GM06990 (cell line): ENCODE results near the gene ADAMTS2.

Experiments used
- DNase-seq: peaks from one replicate; pipeline ENCODE4 v3.0.0-alpha.2; 2011; ENCODE audit not compliant: insufficient read length; ENCODE audit errors: extremely low read depth
- H3K27me3 ChIP-seq: replicated peaks from 2 replicates; pipeline ENCODE4 v1.6.0; 2011; ENCODE audit warnings: low read length; ENCODE audit not compliant: control insufficient read depth, insufficient read depth
- H3K36me3 ChIP-seq: 2 replicates; pipeline ENCODE4 v1.5.1; 2011; ENCODE audit warnings: low read length; ENCODE audit not compliant: control insufficient read depth, insufficient read depth
- H3K4me3 ChIP-seq: replicated peaks from 2 replicates; pipeline ENCODE4 v1.5.1; 2011; ENCODE audit warnings: low read depth, mild to moderate bottlenecking, control low read depth, low read length
- CTCF ChIP-seq: IDR thresholded peaks from 2 replicates; pipeline ENCODE4 v1.5.1; 2011; ENCODE audit warnings: low read length, control low read depth, mild to moderate bottlenecking, inconsistent platforms; ENCODE audit not compliant: insufficient read depth, poor library complexity, severe bottlenecking

ADAMTS2 gene

GRCh38 chr5:179163236-179164155 lies 181.8 kb downstream of the ADAMTS2 start:
- no peak overlapping the region for H3K4me3 ChIP-seq
- no peaks in the 10 kb centered on the region for H3K36me3 ChIP-seq
- DNase-seq = no peak
- no peak for TF ChIP-seq CTCF
- no peaks in the 10 kb centered on the region for H3K27me3 ChIP-seq

- Histone ChIP-seq H3K4me3 (no peak overlapping the region), H3K27me3 (no peaks in the 10 kb centered on the region), H3K36me3 (no peaks in the 10 kb centered on the region)
- no peak for TF ChIP-seq CTCF
- no peak for DNase-seq
Measured at GRCh38 chr5:179162351-179163235, 182.7 kb downstream of the ADAMTS2 start.

GRCh38 chr5:179161901-179162300 lies 183.4 kb downstream of the ADAMTS2 start:
- no peaks in the 10 kb centered on the region for H3K27me3 ChIP-seq

GRCh38 chr5:179160584-179160983 lies 184.7 kb downstream of the ADAMTS2 start:
- no peaks in the 10 kb centered on the region for H3K36me3 ChIP-seq
- DNase-seq = no peak
- TF ChIP-seq CTCF = no peak
- no peaks in the 10 kb centered on the region for H3K27me3 ChIP-seq
- no peak overlapping the region for H3K4me3 ChIP-seq

More at GRCh38 chr5:179161901-179162300, 183.4 kb downstream of the ADAMTS2 start:
- no peak overlapping the region for H3K4me3 ChIP-seq
- H3K36me3 ChIP-seq = no peaks in the 10 kb centered on the region
- no peak for TF ChIP-seq CTCF
- DNase-seq = no peak

GRCh38 chr5:179158556-179158955 lies 186.7 kb downstream of the ADAMTS2 start:
- no peaks in the 10 kb centered on the region for H3K36me3 ChIP-seq
- H3K4me3 ChIP-seq = no peak overlapping the region
- H3K27me3 ChIP-seq = no peaks in the 10 kb centered on the region
- no peak for TF ChIP-seq CTCF
- no peak for DNase-seq
